NCI-H82 (cell line): ENCODE data around the gene ACTR10.
A peak's percentile ranks its signal among the peaks of the same experiment; 100 is the strongest.
"Not testable (repeated sequence)": the region's sequence is repeated elsewhere in the genome, so short reads cannot be mapped to it uniquely, and the experiment has no call there.

Source experiments
- DNase-seq: peaks from one replicate; lab custom pipeline; 2025; lab: John Stamatoyannopoulos, UW

Gene ACTR10

GRCh38 chr14:58216544-58216943 lies 16.6 kb downstream of the ACTR10 start:
- DNase-seq, result peak; percentile 85

- DNase-seq, result no peak
Measured at GRCh38 chr14:58227096-58227819, 27.3 kb downstream of the ACTR10 start.

- no peak for DNase-seq
Measured at GRCh38 chr14:58238252-58239243, 38.6 kb downstream of the ACTR10 start.

GRCh38 chr14:58239244-58240195 lies 39.6 kb downstream of the ACTR10 start:
- peak; percentile 79 for DNase-seq

- peak; percentile 53 for DNase-seq
Measured at GRCh38 chr14:58243790-58244555, 44.0 kb downstream of the ACTR10 start.

- peak; percentile 98 for DNase-seq
Measured at GRCh38 chr14:58244556-58245387, 44.8 kb downstream of the ACTR10 start, which contains the start of gene PSMA3. Gene PSMA3 (plus strand): TSS chr14:58244843. CDS start chr14:58244921, 78 bp downstream.

- DNase-seq, result no peak
Measured at GRCh38 chr14:58245562-58245961, 45.6 kb downstream of the ACTR10 start.

- DNase-seq, result no peak
Measured at GRCh38 chr14:58249611-58250010, 49.7 kb downstream of the ACTR10 start.

GRCh38 chr14:58258156-58258555 lies 58.2 kb downstream of the ACTR10 start:
- no peak for DNase-seq

- not testable (repeated sequence) for DNase-seq
Measured at GRCh38 chr14:58262005-58262404, 62.1 kb downstream of the ACTR10 start.

- no peak for DNase-seq
Measured at GRCh38 chr14:58265401-58265800, 65.5 kb downstream of the ACTR10 start.

- no peak for DNase-seq
Measured at GRCh38 chr14:58270628-58271027, 70.7 kb downstream of the ACTR10 start.

GRCh38 chr14:58272588-58273372 lies 72.8 kb downstream of the ACTR10 start:
- peak; percentile 6 for DNase-seq

- DNase-seq, result no peak
Measured at GRCh38 chr14:58274881-58275280, 74.9 kb downstream of the ACTR10 start.

- DNase-seq, result no peak
Measured at GRCh38 chr14:58275527-58276190, 75.7 kb downstream of the ACTR10 start.

- DNase-seq, result no peak
Measured at GRCh38 chr14:58276208-58276607, 76.3 kb downstream of the ACTR10 start.

GRCh38 chr14:58278177-58278576 lies 78.2 kb downstream of the ACTR10 start:
- DNase-seq, result no peak

GRCh38 chr14:58280954-58281787 lies 81.2 kb downstream of the ACTR10 start:
- DNase-seq, result no peak
